Stomach smooth muscle (tissue), 2 donors: Measurements from ENCODE around the gene PPID.

Source experiments
- H3K27ac ChIP-seq: one replicate; pipeline ENCODE4 v1.7.0; 2013; ENCODE audit warnings: mild to moderate bottlenecking, low read length, inconsistent platforms
- H3K27me3 ChIP-seq, 2 donors: one replicate each; pipeline ENCODE4 v1.7.0; 2013; ENCODE audit warnings: low read length in 2 of 2; ENCODE audit not compliant: insufficient read depth in 2 of 2, control insufficient read depth in 1 of 2
- H3K36me3 ChIP-seq, 2 donors: one replicate each; pipeline ENCODE4 v1.7.0; 2013; ENCODE audit warnings: low read length in 2 of 2; ENCODE audit not compliant: control insufficient read depth in 2 of 2, insufficient read depth in 2 of 2
- H3K4me1 ChIP-seq: one replicate; pipeline ENCODE4 v1.7.0; 2013; ENCODE audit warnings: low read length; ENCODE audit not compliant: control insufficient read depth, insufficient read depth
- H3K4me3 ChIP-seq, 2 donors: one replicate each; pipeline ENCODE4 v1.7.0; 2013; ENCODE audit warnings: low read length in 2 of 2
- H3K9ac ChIP-seq, 2 donors: one replicate each; pipeline ENCODE4 v1.7.0; 2013; ENCODE audit warnings: low read length in 2 of 2, mild to moderate bottlenecking in 1 of 2
- H3K9me3 ChIP-seq, 2 donors: one replicate each; pipeline ENCODE4 v1.7.0; 2013; ENCODE audit warnings: low read length in 2 of 2; ENCODE audit not compliant: control insufficient read depth in 2 of 2
- donor health status: healthy.
- donor health status: Pancreatic carcinoma.

The PPID gene

GRCh38 chr4:158722917-158723793 is at the start of gene PPID:
TSS of gene PPID (minus strand) at chr4:158723396. CDS start at chr4:158723288, 108 bp downstream.
- Histone ChIP-seq H3K4me1 (peaks cover 9% of the 10 kb centered on the region), H3K9me3 (no peaks in the 10 kb centered on the region), H3K4me3 (peak within 1 kb of the TSS; percentile 92 to 96), H3K36me3 (peaks cover 9 to 18% of the 10 kb centered on the region in 2 donors), H3K27me3 (no peaks in the 10 kb centered on the region), H3K27ac (peak within 1 kb of the TSS; percentile 80), H3K9ac (peak within 1 kb of the TSS; percentile 88 to 95)

DNA sequence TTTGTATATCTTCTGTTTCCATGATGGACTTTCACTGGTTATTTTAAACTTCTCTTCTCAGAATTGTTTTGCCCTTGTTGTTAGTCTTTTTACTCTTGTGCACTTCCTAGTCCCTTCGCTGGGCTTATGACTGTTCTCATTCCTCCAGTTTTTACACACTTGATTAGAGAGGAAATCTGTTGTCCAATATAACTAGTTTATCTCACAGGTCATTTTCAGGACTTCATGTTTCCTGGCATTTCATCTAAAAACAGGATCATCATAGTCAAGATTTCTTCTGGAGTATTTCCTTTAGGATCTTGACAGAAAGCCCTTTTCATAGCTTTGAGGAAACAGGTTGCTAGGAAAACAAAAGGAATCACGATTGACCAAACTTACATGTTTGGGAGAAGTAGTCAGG is 48.6 kb upstream of the PPID start:
- Histone ChIP-seq H3K4me1 (peaks cover 14% of the 10 kb centered on the region), H3K27me3 (no peaks in the 10 kb centered on the region), H3K9me3 (no peaks in the 10 kb centered on the region), H3K4me3 (no peak overlapping the region), H3K36me3 (no peaks in the 10 kb centered on the region), H3K9ac (no peak overlapping the region), H3K27ac (no peak overlapping the region)

DNA sequence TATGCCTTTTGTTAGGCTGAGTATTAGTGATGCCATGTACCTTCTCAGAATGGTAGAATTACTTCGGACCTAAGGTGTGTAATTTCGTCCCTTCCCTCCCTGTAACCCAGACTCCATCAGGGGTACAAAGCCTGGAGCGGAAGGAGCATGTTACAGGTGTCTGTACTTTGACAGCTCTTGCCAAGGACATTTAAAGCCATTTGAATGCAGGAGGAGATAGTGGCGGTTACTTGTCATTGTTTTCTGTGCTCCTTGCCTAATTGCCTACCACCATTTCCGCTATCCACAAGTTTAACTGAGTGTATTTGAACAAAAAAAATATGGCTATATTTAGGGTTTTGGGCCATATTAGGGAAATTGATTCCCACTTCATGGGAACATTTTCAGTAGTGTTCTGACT is 47.5 kb upstream of the PPID start:
- Histone ChIP-seq H3K36me3 (no peaks in the 10 kb centered on the region), H3K27me3 (no peaks in the 10 kb centered on the region), H3K27ac (no peak overlapping the region), H3K9ac (no peak overlapping the region), H3K4me1 (peaks cover 14% of the 10 kb centered on the region), H3K4me3 (peak overlapping the region in 1 of 2 donors; percentile 91), H3K9me3 (no peaks in the 10 kb centered on the region)

DNA sequence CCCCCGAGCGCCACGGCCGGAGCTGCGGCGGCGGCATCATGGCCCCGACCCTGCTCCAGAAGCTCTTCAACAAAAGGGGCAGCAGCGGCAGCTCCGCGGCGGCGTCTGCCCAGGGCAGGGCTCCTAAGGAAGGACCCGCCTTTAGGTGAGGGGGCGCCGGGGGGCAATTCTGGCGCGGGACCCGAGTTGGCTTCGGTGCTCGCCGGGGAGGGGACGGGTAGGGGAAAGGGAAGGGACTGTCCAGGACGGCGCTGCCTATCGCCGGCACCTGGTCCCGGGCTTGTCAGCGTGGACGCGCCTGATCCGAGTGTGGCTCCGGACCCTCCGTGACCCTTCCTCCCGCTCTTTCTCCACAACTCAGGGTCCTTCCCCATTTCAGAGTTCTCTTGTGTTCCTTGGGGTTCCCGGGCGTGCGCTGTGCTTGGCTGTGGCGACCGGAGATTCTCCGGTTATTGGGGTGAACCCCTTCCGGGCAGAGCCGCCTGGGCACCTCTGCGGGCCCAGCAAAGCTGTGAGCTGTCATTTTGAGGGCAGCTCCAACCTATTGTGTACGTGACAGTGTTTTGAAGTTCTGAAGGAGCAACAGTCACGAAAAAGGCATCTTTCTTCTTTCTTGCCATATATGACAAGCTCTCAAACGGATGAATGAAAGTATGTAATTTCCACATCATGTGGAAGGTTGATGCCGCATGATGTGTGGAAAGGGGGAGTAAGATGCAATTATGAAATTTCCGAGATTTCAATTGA is 46.2 kb upstream of the PPID start:
- no peaks in the 10 kb centered on the region for H3K27me3 ChIP-seq
- H3K4me3 ChIP-seq, result peak overlapping the region; percentile 72 to 91
- no peak overlapping the region for H3K27ac ChIP-seq
- H3K36me3 ChIP-seq, result no peaks in the 10 kb centered on the region
- H3K4me1 ChIP-seq, result peaks cover 12% of the 10 kb centered on the region
- H3K9me3 ChIP-seq, result no peaks in the 10 kb centered on the region
- H3K9ac ChIP-seq, result peak overlapping the region; percentile 79 to 81

DNA sequence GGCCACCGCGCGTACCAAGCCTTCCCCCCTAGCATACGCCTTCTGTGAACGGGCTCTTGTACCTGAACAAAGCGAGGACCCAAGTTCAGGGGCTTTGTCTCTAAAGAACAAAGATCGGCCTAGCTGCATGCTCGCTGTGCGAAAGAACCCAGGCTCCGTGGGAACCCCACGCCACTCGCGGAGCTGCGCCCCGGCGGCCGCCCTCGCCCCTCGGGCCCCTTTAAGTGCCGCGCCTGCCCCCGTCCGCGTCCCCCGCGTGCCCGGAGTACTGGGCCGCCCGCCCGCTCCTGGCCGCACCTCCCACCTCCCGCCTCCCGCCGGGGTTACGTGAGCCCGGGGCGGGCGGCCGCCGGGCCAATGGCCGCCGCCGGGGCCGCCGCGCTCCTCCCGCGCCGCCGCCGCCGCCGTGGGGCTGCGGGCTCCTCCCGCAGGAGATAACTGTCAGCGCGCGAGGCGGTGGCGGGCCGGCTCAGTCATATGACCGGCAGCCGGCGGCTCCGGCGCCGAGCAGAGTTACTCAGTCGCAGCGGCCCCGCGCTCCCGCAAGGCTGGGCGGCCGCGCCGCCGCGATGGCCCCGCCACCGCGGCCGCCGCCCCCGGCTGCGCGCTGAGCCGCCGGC is 45.5 kb upstream of the PPID start, which contains the start of gene FNIP2:
Gene FNIP2 (plus strand): TSS at position 472 of the 620 bp plus-strand sequence. CDS start 187 bp downstream, outside the sequence.
- Histone ChIP-seq H3K4me3 (peak within 1 kb of the TSS; percentile 79 to 91), H3K27ac (peak within 1 kb of the TSS; percentile 62), H3K27me3 (no peaks in the 10 kb centered on the region), H3K9ac (peak within 1 kb of the TSS; percentile 81 to 88), H3K9me3 (no peaks in the 10 kb centered on the region), H3K36me3 (no peaks in the 10 kb centered on the region), H3K4me1 (peaks cover 12% of the 10 kb centered on the region)

DNA sequence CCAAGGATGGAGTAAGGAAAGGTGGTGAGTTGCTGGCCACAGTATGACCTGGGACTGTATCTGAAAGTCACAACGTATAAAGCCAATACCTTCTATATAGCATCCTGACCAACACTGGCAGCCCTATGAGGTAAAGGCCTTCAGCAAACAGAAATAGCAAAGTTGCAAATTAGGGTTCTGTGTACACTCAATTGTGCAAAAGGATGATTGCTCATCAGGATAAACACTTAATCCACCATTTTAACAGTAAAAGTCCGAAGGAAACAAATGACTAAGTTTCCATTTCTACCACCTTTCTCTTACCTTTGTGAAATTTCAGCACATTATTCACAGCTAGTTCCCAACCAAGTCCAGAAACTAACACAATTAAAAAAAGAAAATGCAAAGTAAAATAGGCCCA is 44.3 kb upstream of the PPID start:
- H3K9ac ChIP-seq, result no peak overlapping the region
- no peak overlapping the region for H3K27ac ChIP-seq
- H3K9me3 ChIP-seq, result no peaks in the 10 kb centered on the region
- no peak overlapping the region for H3K4me3 ChIP-seq
- no peaks in the 10 kb centered on the region for H3K36me3 ChIP-seq
- no peaks in the 10 kb centered on the region for H3K27me3 ChIP-seq
- peaks cover 12% of the 10 kb centered on the region for H3K4me1 ChIP-seq

GRCh38 chr4:158766434-158767044 is 43.3 kb upstream of the PPID start:
- H3K9ac ChIP-seq, result no peak overlapping the region
- H3K4me3 ChIP-seq, result no peak overlapping the region
- no peaks in the 10 kb centered on the region for H3K9me3 ChIP-seq
- H3K4me1 ChIP-seq, result peaks cover 12% of the 10 kb centered on the region
- no peaks in the 10 kb centered on the region for H3K36me3 ChIP-seq
- H3K27ac ChIP-seq, result no peak overlapping the region
- no peaks in the 10 kb centered on the region for H3K27me3 ChIP-seq

DNA sequence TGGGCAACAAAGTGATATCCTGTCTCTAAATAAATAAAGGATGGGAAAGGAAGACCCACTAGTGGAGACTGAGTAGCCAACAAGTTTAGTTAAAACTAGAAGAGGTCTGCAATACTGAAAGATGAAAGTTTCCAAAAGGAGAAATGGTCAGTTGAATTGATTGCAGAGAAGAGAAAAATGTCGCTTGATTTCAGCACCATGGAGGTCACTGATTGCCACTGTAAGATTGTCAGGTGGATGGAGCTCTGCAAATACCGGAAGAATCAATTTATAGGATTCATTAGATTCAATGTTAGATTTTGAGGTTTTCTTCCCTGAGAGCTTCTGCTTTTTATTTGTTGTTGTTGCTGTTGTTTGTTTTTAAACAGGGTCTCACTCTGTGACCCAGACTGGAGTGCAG is 40.3 kb upstream of the PPID start:
- Histone ChIP-seq H3K36me3 (no peaks in the 10 kb centered on the region), H3K4me1 (no peaks in the 10 kb centered on the region), H3K27me3 (no peaks in the 10 kb centered on the region), H3K9ac (no peak overlapping the region), H3K9me3 (no peaks in the 10 kb centered on the region), H3K4me3 (no peak overlapping the region), H3K27ac (no peak overlapping the region)

GRCh38 chr4:158762553-158762952 is 39.4 kb upstream of the PPID start:
- Histone ChIP-seq H3K27ac (no peak overlapping the region), H3K4me3 (no peak overlapping the region), H3K9me3 (no peaks in the 10 kb centered on the region), H3K4me1 (no peaks in the 10 kb centered on the region), H3K9ac (no peak overlapping the region), H3K36me3 (no peaks in the 10 kb centered on the region), H3K27me3 (no peaks in the 10 kb centered on the region)

GRCh38 chr4:158760866-158761265 is 37.7 kb upstream of the PPID start:
- no peaks in the 10 kb centered on the region for H3K9me3 ChIP-seq
- H3K36me3 ChIP-seq, result no peaks in the 10 kb centered on the region
- H3K27ac ChIP-seq, result no peak overlapping the region
- H3K4me1 ChIP-seq, result no peaks in the 10 kb centered on the region
- no peak overlapping the region for H3K9ac ChIP-seq
- no peak overlapping the region for H3K4me3 ChIP-seq
- no peaks in the 10 kb centered on the region for H3K27me3 ChIP-seq
